Measurements from ENCODE around the gene FNDC11. TPM values are rescaled to one million over a fixed set of nuclear protein-coding genes. Genes with fewer than 3 reads are reported as not detected.
"Not testable (repeated sequence)": the region's sequence is repeated elsewhere in the genome, so short reads cannot be mapped to it uniquely, and the experiment has no call there.

FNDC11 gene
- total RNA-seq, 1 experiment from 2014 or later, result 1.8 TPM

- no peaks in the 10 kb centered on the region for H3K9me2 ChIP-seq (replicated peaks; ENCODE audit: low read length)
- H3K27ac ChIP-seq (ENCODE audit: low read length), result no peak overlapping the region
- H3K27me3 ChIP-seq (ENCODE audit: low read length), result no peaks in the 10 kb centered on the region
- no peak for ATAC-seq
- H3K4me1 ChIP-seq (ENCODE audit: insufficient read depth, low read length), result no peaks in the 10 kb centered on the region; the same call in 1 of the 2 replicates
- H3K79me2 ChIP-seq (ENCODE audit: low read length), result no peaks in the 10 kb centered on the region
- no peak overlapping the region for H2AFZ ChIP-seq (ENCODE audit: low read length)
- intact Hi-C loops (cut with micrococcal nuclease), result no loop called here
- no TSS peak for BruUV-seq (replicated peaks)
- peaks cover 18% of the 10 kb centered on the region; the same call in 1 of the 2 replicates for H3K36me3 ChIP-seq (ENCODE audit: low read depth, low read length)
- H3K9me3 ChIP-seq (ENCODE audit: low read length), result no peaks in the 10 kb centered on the region
- H3K9ac ChIP-seq (ENCODE audit: low read length), result no peak overlapping the region
- TF ChIP-seq EZH2 (IDR thresholded peaks at IDR 0.05; ENCODE audit: low read length, unreplicated experiment) (no peak), EZH2phosphoT487 (IDR thresholded peaks at IDR 0.05; ENCODE audit: borderline replicate concordance, low read length) (no peak)
- TF ChIP-seq, protein P1, sequence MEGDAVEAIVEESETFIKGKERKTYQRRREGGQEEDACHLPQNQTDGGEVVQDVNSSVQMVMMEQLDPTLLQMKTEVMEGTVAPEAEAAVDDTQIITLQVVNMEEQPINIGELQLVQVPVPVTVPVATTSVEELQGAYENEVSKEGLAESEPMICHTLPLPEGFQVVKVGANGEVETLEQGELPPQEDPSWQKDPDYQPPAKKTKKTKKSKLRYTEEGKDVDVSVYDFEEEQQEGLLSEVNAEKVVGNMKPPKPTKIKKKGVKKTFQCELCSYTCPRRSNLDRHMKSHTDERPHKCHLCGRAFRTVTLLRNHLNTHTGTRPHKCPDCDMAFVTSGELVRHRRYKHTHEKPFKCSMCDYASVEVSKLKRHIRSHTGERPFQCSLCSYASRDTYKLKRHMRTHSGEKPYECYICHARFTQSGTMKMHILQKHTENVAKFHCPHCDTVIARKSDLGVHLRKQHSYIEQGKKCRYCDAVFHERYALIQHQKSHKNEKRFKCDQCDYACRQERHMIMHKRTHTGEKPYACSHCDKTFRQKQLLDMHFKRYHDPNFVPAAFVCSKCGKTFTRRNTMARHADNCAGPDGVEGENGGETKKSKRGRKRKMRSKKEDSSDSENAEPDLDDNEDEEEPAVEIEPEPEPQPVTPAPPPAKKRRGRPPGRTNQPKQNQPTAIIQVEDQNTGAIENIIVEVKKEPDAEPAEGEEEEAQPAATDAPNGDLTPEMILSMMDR (conservative IDR thresholded peaks at IDR 0.05; ENCODE audit: low read depth, low read length), result no peak
- no peaks in the 10 kb centered on the region for H4K20me1 ChIP-seq (ENCODE audit: low read length)
- no peak overlapping the region for H3K4me2 ChIP-seq (ENCODE audit: low read length)
- no peak for DNase-seq
- POLR2A ChIA-PET (ENCODE audit: unreplicated experiment), result no interaction called here
- no peaks in the 10 kb centered on the region for H3F3A ChIP-seq (ENCODE audit: low read length, unreplicated experiment)
- CTCF ChIA-PET, result no interaction called here
- H3K4me3 ChIP-seq (ENCODE audit: low read length), result no peak overlapping the region
Measured at GRCh38 chr20:63598479-63599395, 44.8 kb downstream of the FNDC11 start.

DNA sequence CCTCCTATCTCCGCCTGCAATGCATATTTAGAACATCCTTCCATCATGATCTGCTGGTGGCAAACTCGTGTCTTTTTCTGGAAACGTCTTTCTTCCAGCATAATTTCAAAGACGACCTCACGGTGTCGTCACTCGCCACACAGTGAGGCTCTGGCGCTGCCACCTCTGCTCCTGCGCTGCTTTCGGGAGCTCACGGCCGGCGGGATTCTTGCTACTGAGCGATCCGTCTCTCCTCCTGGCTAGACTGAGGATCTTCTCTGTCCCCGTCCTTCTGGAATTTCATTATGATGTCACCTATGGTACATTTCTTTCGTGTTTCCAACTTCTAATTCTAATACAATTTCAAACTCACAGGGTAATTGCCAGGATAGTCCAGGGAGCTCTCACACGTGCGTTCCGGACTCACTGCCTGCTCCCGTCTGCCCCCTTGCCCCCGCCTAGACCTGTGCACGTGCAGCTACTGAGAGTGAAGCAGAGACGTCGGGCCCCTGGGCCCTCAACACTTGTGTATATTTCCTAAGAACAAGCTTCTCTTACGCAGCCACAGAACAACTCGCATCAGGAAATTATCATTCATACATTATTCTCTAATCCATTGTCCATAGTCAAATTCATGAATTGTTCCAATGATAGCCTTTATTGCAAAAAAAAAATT, 45.6 kb downstream of the FNDC11 start:
- no peaks in the 10 kb centered on the region for H3K9me2 ChIP-seq (replicated peaks; ENCODE audit: low read length)
- H3K27ac ChIP-seq (ENCODE audit: low read length), result no peak overlapping the region
- TF ChIP-seq EZH2phosphoT487 (IDR thresholded peaks at IDR 0.05; ENCODE audit: borderline replicate concordance, low read length), result no peak
- TF ChIP-seq, protein P1 (conservative IDR thresholded peaks at IDR 0.05; ENCODE audit: low read depth, low read length), result no peak
- TF ChIP-seq EZH2 (IDR thresholded peaks at IDR 0.05; ENCODE audit: low read length, unreplicated experiment), result no peak
- ATAC-seq (no peak), DNase-seq (no peak)
- intact Hi-C loops (cut with micrococcal nuclease), result no loop called here
- no peaks in the 10 kb centered on the region for H3K9me3 ChIP-seq (ENCODE audit: low read length)
- no peaks in the 10 kb centered on the region for H4K20me1 ChIP-seq (ENCODE audit: low read length)
- H3K4me2 ChIP-seq (ENCODE audit: low read length), result no peak overlapping the region
- H3K79me2 ChIP-seq (ENCODE audit: low read length), result no peaks in the 10 kb centered on the region
- H3K4me1 ChIP-seq (ENCODE audit: insufficient read depth, low read length), result no peaks in the 10 kb centered on the region; the same call in 1 of the 2 replicates
- BruUV-seq (replicated peaks), result no TSS peak
- no peak overlapping the region for H2AFZ ChIP-seq (ENCODE audit: low read length)
- no peaks in the 10 kb centered on the region for H3F3A ChIP-seq (ENCODE audit: low read length, unreplicated experiment)
- H3K36me3 ChIP-seq (ENCODE audit: low read depth, low read length), result peaks cover 18% of the 10 kb centered on the region; the same call in 1 of the 2 replicates
- H3K9ac ChIP-seq (ENCODE audit: low read length), result no peak overlapping the region
- ChIA-PET POLR2A (ENCODE audit: unreplicated experiment) (no interaction called here), CTCF (no interaction called here)
- no peak overlapping the region for H3K4me3 ChIP-seq (ENCODE audit: low read length)
- H3K27me3 ChIP-seq (ENCODE audit: low read length), result no peaks in the 10 kb centered on the region

- H3K79me2 ChIP-seq (ENCODE audit: low read length); H3F3A ChIP-seq (ENCODE audit: low read length, unreplicated experiment); H3K9me2 ChIP-seq (replicated peaks; ENCODE audit: low read length); H3K27me3 ChIP-seq (ENCODE audit: low read length); BruUV-seq (replicated peaks); H3K4me2 ChIP-seq (ENCODE audit: low read length); POLR2A ChIA-PET (ENCODE audit: unreplicated experiment); H4K20me1 ChIP-seq (ENCODE audit: low read length); intact Hi-C loops (cut with micrococcal nuclease); H3K4me3 ChIP-seq (ENCODE audit: low read length); H2AFZ ChIP-seq (ENCODE audit: low read length); DNase-seq; H3K9me3 ChIP-seq (ENCODE audit: low read length); H3K27ac ChIP-seq (ENCODE audit: low read length); CTCF ChIA-PET; H3K9ac ChIP-seq (ENCODE audit: low read length); ATAC-seq; H3K4me1 ChIP-seq (ENCODE audit: insufficient read depth, low read length): not testable (repeated sequence)
- peaks cover 18% of the 10 kb centered on the region; the same call in 1 of the 2 replicates for H3K36me3 ChIP-seq (ENCODE audit: low read depth, low read length)
Measured at GRCh38 chr20:63601679-63602078, 47.7 kb downstream of the FNDC11 start.
